Panc1 (cell line): Measurements from ENCODE around the gene APCDD1. TPM values are rescaled to one million over a fixed set of nuclear protein-coding genes. Genes with fewer than 3 reads are reported as not detected.

Experiments
- ATAC-seq: fragments of 200-7000 bp; cut with Tn5 transposase; 2 replicates; pipeline ENCODE4 v1.9.1; 2020; ENCODE audit warnings: mild to moderate bottlenecking, moderate library complexity
- BruUV-seq: library from RNA; stranded (reverse); fragments of 400-500 nt; replicated peaks from 2 replicates; lab custom pipeline; 2021; lab: Mats Ljungman, UMichigan
- CTCF ChIA-PET: fragments of 300-600 bp; sonication (Branson Sonifier 250); formaldehyde crosslinking; loops from one replicate; lab custom pipeline; 2022; ENCODE audit warnings: antibody characterized with exemption; lab: Charles Lee
- POLR2A ChIA-PET: fragments of 300-600 bp; sonication (Branson Sonifier 250); formaldehyde crosslinking; loops from one replicate; lab custom pipeline; 2022; ENCODE audit warnings: antibody characterized with exemption; lab: Charles Lee
- DNase-seq: peaks from one replicate; pipeline ENCODE4 v3.0.0-alpha.2; 2010; ENCODE audit warnings: low read depth, low spot score
- H3K27ac ChIP-seq: 2 replicates; pipeline ENCODE4 v1.5.1; 2011; ENCODE audit warnings: mild to moderate bottlenecking, low read length, inconsistent platforms
- H3K27me3 ChIP-seq: fragments of 200-500 bp; sonication (Bioruptor generic); 2 replicates; pipeline ENCODE4 v1.6.0; 2014; ENCODE audit warnings: low read length, inconsistent platforms; ENCODE audit not compliant: control insufficient read depth, insufficient read depth
- H3K36me3 ChIP-seq: fragments of 200-500 bp; sonication (Bioruptor generic); 2 replicates; pipeline ENCODE4 v1.5.1; 2014; ENCODE audit warnings: inconsistent platforms, mild to moderate bottlenecking, low read length, moderate library complexity; ENCODE audit not compliant: control insufficient read depth, insufficient read depth
- H3K4me1 ChIP-seq: 2 replicates; pipeline ENCODE4 v1.5.1; 2011; ENCODE audit warnings: inconsistent platforms, mild to moderate bottlenecking, low read length, moderate library complexity; ENCODE audit not compliant: control insufficient read depth, insufficient read depth
- H3K4me3 ChIP-seq, 2 experiments: 2 replicates each; pipeline ENCODE4 v1.5.1; 2011 to 2012; ENCODE audit warnings: low read depth in 2 of 2, low read length in 2 of 2, mild to moderate bottlenecking in 2 of 2, inconsistent platforms in 1 of 2, moderate library complexity in 1 of 2
- H3K9me3 ChIP-seq: fragments of 200-500 bp; sonication (Bioruptor generic); 2 replicates; pipeline ENCODE4 v1.5.1; 2014; ENCODE audit warnings: low read depth, mild to moderate bottlenecking, inconsistent platforms, low read length, moderate library complexity; ENCODE audit not compliant: control insufficient read depth, insufficient read depth
- POLR2AphosphoS5 ChIP-seq: IDR thresholded peaks from 2 replicates; pipeline ENCODE4 v1.6.1; 2012; ENCODE audit warnings: mild to moderate bottlenecking, low read depth, low read length, moderate library complexity
- SIN3A ChIP-seq: IDR thresholded peaks from 2 replicates; pipeline ENCODE4 v1.6.1; 2012; ENCODE audit warnings: low read depth, mild to moderate bottlenecking, low read length, moderate library complexity, borderline replicate concordance; ENCODE audit not compliant: insufficient read depth
- TCF7L2 ChIP-seq: IDR thresholded peaks from 2 replicates; pipeline ENCODE4 v1.6.1; 2011; ENCODE audit warnings: mild to moderate bottlenecking, low read depth, low read length, inconsistent platforms
- in situ Hi-C: cut with HindIII; loops from 2 replicates; pipeline ENCODE4 v1.10.0; 2016; ENCODE audit warnings: low sequenced_read_pairs, low pct_unique_long_range_greater_than_20kb
- intact Hi-C: fragments of 100-400 bp; cut with micrococcal nuclease; formaldehyde crosslinking; loops from one replicate; pipeline ENCODE4 v1.10.0; 2022; ENCODE audit not compliant: unreplicated experiment
- total RNA-seq: library from RNA; stranded (reverse); gene quantifications from one replicate; pipeline ENCODE4 v1.2.1, GENCODE V29; 2021; ENCODE audit not compliant: unreplicated experiment
- TF ChIP-seq, protein P1 (sequence below), 2 experiments: IDR thresholded peaks; 2 replicates each; pipeline ENCODE4 v1.6.1; 2011 to 2012; ENCODE audit warnings: low read depth in 2 of 2, control low read depth in 1 of 2, low read length in 1 of 2, mild to moderate bottlenecking in 1 of 2, moderate library complexity in 1 of 2; ENCODE audit not compliant: insufficient read depth in 1 of 2
- TF ChIP-seq, protein P2 (sequence below): fragments of 450-650 bp; IDR thresholded peaks from 2 replicates; pipeline ENCODE4 v1.5.1; 2017; ENCODE audit warnings: mild to moderate bottlenecking

APCDD1 gene
- total RNA-seq, 1 experiment from 2014 or later, result 0.36 TPM

DNA sequence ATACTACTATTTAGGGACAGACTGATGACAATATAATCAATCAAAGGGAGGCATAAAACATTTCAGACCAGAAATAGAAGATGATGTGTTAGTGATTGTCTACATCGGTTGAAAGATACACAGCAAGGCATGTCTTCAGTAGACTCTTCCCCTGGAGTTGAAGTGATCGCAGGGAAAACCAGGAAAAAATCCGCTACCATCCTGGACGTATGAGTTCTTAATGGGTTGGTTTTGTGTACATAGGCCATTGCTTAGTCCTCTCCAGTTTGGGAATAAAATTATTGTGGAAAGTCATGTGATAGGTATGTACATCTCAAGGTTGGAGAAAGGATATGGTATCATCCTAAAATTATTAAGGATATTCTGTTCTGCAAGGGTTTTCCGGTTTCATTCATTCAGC lies 4.3 kb downstream of the APCDD1 start:
- POLR2A ChIA-PET, result interaction anchor here (0.6 kb wide), 1 partner anchor 48 kb away, joined by 3 read pairs; no protein-coding TSS in a partner anchor
- H3K4me1 ChIP-seq, result no peaks in the 10 kb centered on the region

DNA sequence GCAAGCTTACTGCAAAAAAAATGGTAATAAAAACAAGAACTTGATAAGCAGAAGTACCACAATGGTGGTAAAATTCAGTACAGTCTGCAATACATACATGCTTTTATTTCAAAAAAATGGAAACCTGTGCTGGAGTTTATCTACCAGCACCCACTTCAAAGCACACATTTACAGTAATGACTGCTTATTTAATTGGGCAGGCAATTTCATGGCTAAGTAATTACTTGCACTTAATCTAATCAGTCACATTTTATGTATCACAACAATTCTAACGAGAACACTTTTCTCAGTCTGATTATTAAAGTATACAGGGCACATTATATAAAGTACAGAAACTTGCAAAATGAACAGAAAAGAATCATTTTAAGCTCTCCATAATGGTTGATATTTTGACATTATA lies 5.2 kb downstream of the APCDD1 start:
- H3K27me3 ChIP-seq, result peaks cover 37% of the 10 kb centered on the region
- BruUV-seq, result no TSS peak
- in situ Hi-C loops (no loop called here), intact Hi-C loops (no loop called here)
- no peaks in the 10 kb centered on the region for H3K36me3 ChIP-seq
- no peak overlapping the region for H3K4me3 ChIP-seq
- H3K4me1 ChIP-seq, result no peaks in the 10 kb centered on the region
- H3K27ac ChIP-seq, result no peak overlapping the region
- POLR2A ChIA-PET, result no interaction called here
- DNase-seq (no peak), ATAC-seq (no peak)
- H3K9me3 ChIP-seq, result no peaks in the 10 kb centered on the region
- TF ChIP-seq POLR2AphosphoS5 (no peak), SIN3A (no peak), TCF7L2 (no peak)
- TF ChIP-seq, protein P1, sequence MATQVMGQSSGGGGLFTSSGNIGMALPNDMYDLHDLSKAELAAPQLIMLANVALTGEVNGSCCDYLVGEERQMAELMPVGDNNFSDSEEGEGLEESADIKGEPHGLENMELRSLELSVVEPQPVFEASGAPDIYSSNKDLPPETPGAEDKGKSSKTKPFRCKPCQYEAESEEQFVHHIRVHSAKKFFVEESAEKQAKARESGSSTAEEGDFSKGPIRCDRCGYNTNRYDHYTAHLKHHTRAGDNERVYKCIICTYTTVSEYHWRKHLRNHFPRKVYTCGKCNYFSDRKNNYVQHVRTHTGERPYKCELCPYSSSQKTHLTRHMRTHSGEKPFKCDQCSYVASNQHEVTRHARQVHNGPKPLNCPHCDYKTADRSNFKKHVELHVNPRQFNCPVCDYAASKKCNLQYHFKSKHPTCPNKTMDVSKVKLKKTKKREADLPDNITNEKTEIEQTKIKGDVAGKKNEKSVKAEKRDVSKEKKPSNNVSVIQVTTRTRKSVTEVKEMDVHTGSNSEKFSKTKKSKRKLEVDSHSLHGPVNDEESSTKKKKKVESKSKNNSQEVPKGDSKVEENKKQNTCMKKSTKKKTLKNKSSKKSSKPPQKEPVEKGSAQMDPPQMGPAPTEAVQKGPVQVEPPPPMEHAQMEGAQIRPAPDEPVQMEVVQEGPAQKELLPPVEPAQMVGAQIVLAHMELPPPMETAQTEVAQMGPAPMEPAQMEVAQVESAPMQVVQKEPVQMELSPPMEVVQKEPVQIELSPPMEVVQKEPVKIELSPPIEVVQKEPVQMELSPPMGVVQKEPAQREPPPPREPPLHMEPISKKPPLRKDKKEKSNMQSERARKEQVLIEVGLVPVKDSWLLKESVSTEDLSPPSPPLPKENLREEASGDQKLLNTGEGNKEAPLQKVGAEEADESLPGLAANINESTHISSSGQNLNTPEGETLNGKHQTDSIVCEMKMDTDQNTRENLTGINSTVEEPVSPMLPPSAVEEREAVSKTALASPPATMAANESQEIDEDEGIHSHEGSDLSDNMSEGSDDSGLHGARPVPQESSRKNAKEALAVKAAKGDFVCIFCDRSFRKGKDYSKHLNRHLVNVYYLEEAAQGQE (IDR thresholded peaks at IDR 0.05; ENCODE audit: insufficient read depth in 1 of 2, low read depth in 2 of 2, low read length in 1 of 2), result no peak
- TF ChIP-seq, protein P2, sequence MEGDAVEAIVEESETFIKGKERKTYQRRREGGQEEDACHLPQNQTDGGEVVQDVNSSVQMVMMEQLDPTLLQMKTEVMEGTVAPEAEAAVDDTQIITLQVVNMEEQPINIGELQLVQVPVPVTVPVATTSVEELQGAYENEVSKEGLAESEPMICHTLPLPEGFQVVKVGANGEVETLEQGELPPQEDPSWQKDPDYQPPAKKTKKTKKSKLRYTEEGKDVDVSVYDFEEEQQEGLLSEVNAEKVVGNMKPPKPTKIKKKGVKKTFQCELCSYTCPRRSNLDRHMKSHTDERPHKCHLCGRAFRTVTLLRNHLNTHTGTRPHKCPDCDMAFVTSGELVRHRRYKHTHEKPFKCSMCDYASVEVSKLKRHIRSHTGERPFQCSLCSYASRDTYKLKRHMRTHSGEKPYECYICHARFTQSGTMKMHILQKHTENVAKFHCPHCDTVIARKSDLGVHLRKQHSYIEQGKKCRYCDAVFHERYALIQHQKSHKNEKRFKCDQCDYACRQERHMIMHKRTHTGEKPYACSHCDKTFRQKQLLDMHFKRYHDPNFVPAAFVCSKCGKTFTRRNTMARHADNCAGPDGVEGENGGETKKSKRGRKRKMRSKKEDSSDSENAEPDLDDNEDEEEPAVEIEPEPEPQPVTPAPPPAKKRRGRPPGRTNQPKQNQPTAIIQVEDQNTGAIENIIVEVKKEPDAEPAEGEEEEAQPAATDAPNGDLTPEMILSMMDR, result no peak
- CTCF ChIA-PET, result no interaction called here

More for the DNA sequence above, 4.3 kb downstream of the APCDD1 start:
- DNase-seq, result no peak
- ATAC-seq, result no peak
- TF ChIP-seq, protein P1 (IDR thresholded peaks at IDR 0.05; ENCODE audit: insufficient read depth in 1 of 2, low read depth in 2 of 2, low read length in 1 of 2), result no peak
- Histone ChIP-seq H3K27ac (no peak overlapping the region), H3K9me3 (no peaks in the 10 kb centered on the region), H3K4me3 (no peak overlapping the region), H3K27me3 (peaks cover 37% of the 10 kb centered on the region), H3K36me3 (no peaks in the 10 kb centered on the region)
- intact Hi-C loops, result no loop called here
- CTCF ChIA-PET, result interaction anchor here (0.6 kb wide), 1 partner anchor 844 kb away, joined by 8 read pairs; no protein-coding TSS in a partner anchor
- BruUV-seq, result no TSS peak
- in situ Hi-C loops, result no loop called here
